ENCODE data around the gene LMTK3.

LMTK3 gene

GRCh38 chr19:48483301-48483700 is 28.3 kb downstream of the LMTK3 start:
- no peak overlapping the region for H3K27ac ChIP-seq (ENCODE audit: low read depth, low read length)
- H3K4me2 ChIP-seq (ENCODE audit: low read length), result no peak overlapping the region
- no peak overlapping the region for H3K4me3 ChIP-seq (ENCODE audit: low read length)
- no peaks in the 10 kb centered on the region for H3K36me3 ChIP-seq (ENCODE audit: control insufficient read depth, low read length)
- H4K20me1 ChIP-seq (ENCODE audit: control insufficient read depth, insufficient read depth, low read depth, low read length), result no peaks in the 10 kb centered on the region
- no peak for TF ChIP-seq EZH2phosphoT487 (IDR thresholded peaks at IDR 0.05; ENCODE audit: borderline replicate concordance, low read length)
- no peak for TF ChIP-seq CTCF (IDR thresholded peaks at IDR 0.05; ENCODE audit: low read depth, low read length, poor library complexity, severe bottlenecking)
- H3K9me3 ChIP-seq (ENCODE audit: control insufficient read depth, insufficient read depth, low read length), result no peaks in the 10 kb centered on the region
- peaks cover 5% of the 10 kb centered on the region; the same call in 1 of the 2 replicates for H3F3A ChIP-seq (ENCODE audit: control insufficient read depth, insufficient read depth)
- H3K79me2 ChIP-seq (ENCODE audit: control insufficient read depth, low read length), result no peaks in the 10 kb centered on the region
- no peaks in the 10 kb centered on the region for H3K9me2 ChIP-seq (replicated peaks; ENCODE audit: control insufficient read depth, low read length)
- no peaks in the 10 kb centered on the region for H3K27me3 ChIP-seq (ENCODE audit: control insufficient read depth, low read length)
- H3K4me1 ChIP-seq (ENCODE audit: control insufficient read depth, low read length), result peaks cover 6% of the 10 kb centered on the region; the same call in 1 of the 2 replicates

- H3K4me2 ChIP-seq (ENCODE audit: low read length), result no peak overlapping the region
- H3K27me3 ChIP-seq (ENCODE audit: control insufficient read depth, low read length), result no peaks in the 10 kb centered on the region
- no peaks in the 10 kb centered on the region for H3K9me2 ChIP-seq (replicated peaks; ENCODE audit: control insufficient read depth, low read length)
- H3K79me2 ChIP-seq (ENCODE audit: control insufficient read depth, low read length), result no peaks in the 10 kb centered on the region
- no peaks in the 10 kb centered on the region for H3K9me3 ChIP-seq (ENCODE audit: control insufficient read depth, insufficient read depth, low read length)
- no peak overlapping the region for H3K27ac ChIP-seq (ENCODE audit: low read depth, low read length)
- peaks cover 5% of the 10 kb centered on the region; the same call in 1 of the 2 replicates for H3F3A ChIP-seq (ENCODE audit: control insufficient read depth, insufficient read depth)
- H3K4me3 ChIP-seq (ENCODE audit: low read length), result no peak overlapping the region
- H3K36me3 ChIP-seq (ENCODE audit: control insufficient read depth, low read length), result no peaks in the 10 kb centered on the region
- H3K4me1 ChIP-seq (ENCODE audit: control insufficient read depth, low read length), result peaks cover 6% of the 10 kb centered on the region; the same call in 1 of the 2 replicates
- TF ChIP-seq EZH2phosphoT487 (IDR thresholded peaks at IDR 0.05; ENCODE audit: borderline replicate concordance, low read length) (no peak), CTCF (IDR thresholded peaks at IDR 0.05; ENCODE audit: low read depth, low read length, poor library complexity, severe bottlenecking) (no peak)
- H4K20me1 ChIP-seq (ENCODE audit: control insufficient read depth, insufficient read depth, low read depth, low read length), result no peaks in the 10 kb centered on the region
These were observed 29.6 kb downstream of the LMTK3 start for GRCh38 chr19:48481846-48482639.

- H3K4me1 ChIP-seq (ENCODE audit: control insufficient read depth, low read length), result peaks cover 6% of the 10 kb centered on the region; the same call in 1 of the 2 replicates
- H3K27ac ChIP-seq (ENCODE audit: low read depth, low read length), result no peak overlapping the region
- no peaks in the 10 kb centered on the region for H4K20me1 ChIP-seq (ENCODE audit: control insufficient read depth, insufficient read depth, low read depth, low read length)
- H3K9me3 ChIP-seq (ENCODE audit: control insufficient read depth, insufficient read depth, low read length), result no peaks in the 10 kb centered on the region
- H3K9me2 ChIP-seq (replicated peaks; ENCODE audit: control insufficient read depth, low read length), result no peaks in the 10 kb centered on the region
- H3K79me2 ChIP-seq (ENCODE audit: control insufficient read depth, low read length), result no peaks in the 10 kb centered on the region
- H3K4me3 ChIP-seq (ENCODE audit: low read length), result no peak overlapping the region
- peak overlapping the region; percentile 26; the same call in 1 of the 2 replicates for H3K4me2 ChIP-seq (ENCODE audit: low read length)
- no peaks in the 10 kb centered on the region for H3K27me3 ChIP-seq (ENCODE audit: control insufficient read depth, low read length)
- peaks cover 5% of the 10 kb centered on the region; the same call in 1 of the 2 replicates for H3F3A ChIP-seq (ENCODE audit: control insufficient read depth, insufficient read depth)
- no peak for TF ChIP-seq EZH2phosphoT487 (IDR thresholded peaks at IDR 0.05; ENCODE audit: borderline replicate concordance, low read length)
- no peak for TF ChIP-seq CTCF (IDR thresholded peaks at IDR 0.05; ENCODE audit: low read depth, low read length, poor library complexity, severe bottlenecking)
- peaks cover 3% of the 10 kb centered on the region for H3K36me3 ChIP-seq (ENCODE audit: control insufficient read depth, low read length)
These were observed 30.8 kb downstream of the LMTK3 start for GRCh38 chr19:48480558-48481500.
